Panc1 (cell line): ENCODE data around the gene C3orf70.

Source experiments
- CTCF ChIP-seq: fragments of 450-650 bp; IDR thresholded peaks from 2 replicates; pipeline ENCODE4 v1.5.1; 2017; ENCODE audit warnings: mild to moderate bottlenecking
- POLR2AphosphoS5 ChIP-seq: IDR thresholded peaks from 2 replicates; pipeline ENCODE4 v1.6.1; 2012; ENCODE audit warnings: mild to moderate bottlenecking, low read depth, low read length, moderate library complexity
- REST ChIP-seq, 2 experiments: IDR thresholded peaks; 2 replicates each; pipeline ENCODE4 v1.6.1; 2011 to 2012; ENCODE audit warnings: low read depth in 2 of 2, control low read depth in 1 of 2, low read length in 1 of 2, mild to moderate bottlenecking in 1 of 2, moderate library complexity in 1 of 2; ENCODE audit not compliant: insufficient read depth in 1 of 2
- SIN3A ChIP-seq: IDR thresholded peaks from 2 replicates; pipeline ENCODE4 v1.6.1; 2012; ENCODE audit warnings: low read depth, mild to moderate bottlenecking, low read length, moderate library complexity, borderline replicate concordance; ENCODE audit not compliant: insufficient read depth
- TCF7L2 ChIP-seq: IDR thresholded peaks from 2 replicates; pipeline ENCODE4 v1.6.1; 2011; ENCODE audit warnings: mild to moderate bottlenecking, low read depth, low read length, inconsistent platforms

- no peak for TF ChIP-seq CTCF
- TF ChIP-seq TCF7L2 = no peak
- no peak for TF ChIP-seq REST (IDR thresholded peaks at IDR 0.05; ENCODE audit: insufficient read depth in 1 of 2, low read depth in 2 of 2, low read length in 1 of 2)
- TF ChIP-seq POLR2AphosphoS5 = no peak
- TF ChIP-seq SIN3A = no peak
Observed at GRCh38 chr3:185172086-185173049, 19.5 kb upstream of the C3orf70 start.
